HG02610 (cell line): ENCODE measurements around the gene CCDC110.
A peak's percentile ranks its signal among the peaks of the same experiment; 100 is the strongest.

ENCODE experiments used
- ATAC-seq: cut with Tn5 transposase; IDR thresholded peaks from one replicate; pipeline ENCODE4 v1.9.1; 2021; ENCODE audit warnings: mild to moderate bottlenecking, moderate library complexity; ENCODE audit not compliant: unreplicated experiment

CCDC110 gene

GRCh38 chr4:185473247-185473646, 1.7 kb upstream of the CCDC110 start:
- ATAC-seq, result no peak

GRCh38 chr4:185472103-185472542, 590 bp upstream of the CCDC110 start:
- no peak for ATAC-seq

GRCh38 chr4:185470501-185471195, 885 bp downstream of the CCDC110 start:
- ATAC-seq, result no peak

DNA sequence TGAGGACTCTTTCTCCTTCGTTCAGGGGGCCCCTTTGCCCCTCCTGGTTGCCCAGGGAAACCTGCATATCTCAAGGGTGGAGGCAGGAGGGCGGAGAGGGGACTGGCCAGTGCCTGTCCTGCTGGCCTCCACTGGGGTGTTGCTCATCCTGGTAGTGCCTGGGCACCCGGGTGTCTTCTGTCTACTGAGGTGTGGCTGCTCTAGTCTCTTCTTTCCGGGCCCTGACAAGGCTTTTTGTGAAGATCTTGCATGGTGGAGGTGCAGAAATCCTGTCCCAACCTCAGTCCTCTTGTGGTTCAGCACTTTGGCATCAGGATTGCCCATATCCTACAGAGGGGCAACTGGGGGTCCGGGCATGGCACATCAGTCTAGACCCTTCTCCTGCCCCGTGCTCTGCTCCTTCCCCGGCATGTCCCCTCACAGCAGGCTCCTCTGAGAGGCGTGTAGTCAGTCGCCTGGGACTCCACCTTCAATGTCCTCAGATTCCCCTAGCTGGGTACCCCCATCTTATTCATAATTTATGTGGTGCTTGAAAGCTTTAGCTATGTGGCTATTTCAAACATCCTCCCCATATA, 1.9 kb downstream of the CCDC110 start:
- ATAC-seq, result no peak

GRCh38 chr4:185468999-185469398, 2.5 kb downstream of the CCDC110 start:
- ATAC-seq, result no peak

- no peak for ATAC-seq
Measured at GRCh38 chr4:185467991-185468390, 3.5 kb downstream of the CCDC110 start.

GRCh38 chr4:185467101-185467500, 4.4 kb downstream of the CCDC110 start:
- no peak for ATAC-seq

DNA sequence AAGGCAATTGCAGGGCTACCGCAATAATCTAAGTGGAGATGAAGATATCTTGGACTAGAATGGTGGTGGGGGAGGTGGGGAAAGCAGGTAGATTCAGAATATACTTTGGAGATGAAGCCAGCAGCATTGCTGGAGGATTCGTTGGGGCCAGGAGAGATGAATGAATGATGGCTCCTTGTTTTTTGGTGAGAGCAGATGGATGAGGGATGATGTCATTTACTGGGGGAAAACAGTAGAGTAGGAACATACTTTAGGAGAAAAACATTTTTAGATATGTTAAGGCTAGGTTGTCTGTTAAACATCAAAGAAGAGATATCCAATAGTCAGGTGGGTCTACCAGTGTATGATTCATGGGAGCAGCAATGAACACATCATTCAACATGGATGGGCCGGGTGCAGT, 5.8 kb downstream of the CCDC110 start:
- ATAC-seq, result no peak

DNA sequence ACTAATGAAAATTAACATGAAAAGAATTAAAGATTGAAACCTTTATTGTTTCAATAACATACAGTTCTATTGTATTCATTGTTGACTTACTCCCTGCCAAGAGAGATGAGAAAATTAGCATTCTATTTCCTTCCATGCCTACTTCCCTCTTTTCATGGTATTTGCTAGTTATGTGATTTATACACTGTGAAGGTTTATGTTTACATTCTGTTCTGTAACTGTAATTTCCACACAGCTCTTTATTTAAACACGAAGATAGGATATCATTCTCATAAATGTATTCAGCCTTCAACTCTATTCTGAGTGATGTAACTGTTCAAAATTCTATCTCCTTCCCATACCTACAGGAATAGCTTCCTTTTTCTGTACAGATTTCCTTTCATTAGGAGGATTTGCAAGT, 6.6 kb downstream of the CCDC110 start:
- ATAC-seq, result no peak

DNA sequence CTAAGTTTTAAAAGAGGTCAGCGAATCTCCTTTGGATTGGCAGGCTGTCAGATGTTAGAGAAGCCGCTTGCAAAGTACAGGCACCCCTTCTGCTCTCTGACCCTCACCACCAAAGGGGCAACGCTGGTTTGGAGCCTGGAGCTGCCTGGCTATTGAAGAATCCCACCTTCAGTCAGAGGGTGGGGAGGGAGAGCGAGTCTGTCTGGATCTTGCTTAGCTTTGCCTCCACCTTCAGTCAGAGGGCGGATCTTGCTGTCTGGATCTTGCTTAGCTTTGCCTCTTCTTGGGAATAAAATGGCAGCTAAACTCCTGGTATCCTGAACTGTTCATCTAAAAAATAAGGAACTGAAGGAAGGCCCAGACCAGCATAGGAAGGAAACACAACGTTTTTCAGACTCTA, 7.3 kb downstream of the CCDC110 start:
- ATAC-seq, result no peak

DNA sequence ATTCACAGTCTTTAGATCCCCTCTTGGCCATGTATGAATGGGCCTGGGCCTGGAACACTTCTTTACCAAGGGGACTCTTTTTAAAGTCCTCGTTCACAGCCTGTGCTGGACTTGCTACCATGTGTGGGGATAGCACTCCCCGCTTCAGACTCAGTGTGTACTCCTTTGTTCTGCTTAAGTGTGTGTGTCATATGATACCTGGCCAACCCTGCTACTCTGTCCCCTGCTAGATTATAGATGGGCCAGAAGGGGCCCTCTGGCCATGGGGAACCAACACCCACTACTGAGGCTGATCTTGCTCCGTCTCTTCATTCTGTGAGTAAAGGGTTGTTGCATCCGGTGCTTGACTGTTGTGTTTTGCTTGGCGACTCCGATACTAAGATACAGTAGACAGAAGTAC, 8.0 kb downstream of the CCDC110 start:
- no peak for ATAC-seq

DNA sequence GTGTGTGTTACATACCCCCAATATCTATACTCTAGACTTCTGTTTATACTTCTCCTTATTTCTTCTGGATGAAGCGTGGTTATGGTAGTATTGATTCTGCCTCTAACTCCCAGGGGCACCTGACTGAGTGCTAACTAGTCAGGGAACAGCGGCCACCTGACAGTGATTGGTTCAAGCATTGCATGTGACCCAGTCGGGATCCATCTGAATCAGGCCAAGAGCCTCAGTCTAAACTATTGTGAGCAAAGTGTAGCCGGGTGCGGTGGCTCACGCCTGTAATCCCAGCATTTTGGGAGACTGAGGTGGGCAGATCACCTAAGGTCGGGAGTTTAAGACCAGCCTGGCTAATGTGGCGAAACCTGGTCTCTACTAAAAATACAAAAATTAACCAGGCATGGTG, 10.0 kb downstream of the CCDC110 start:
- no peak for ATAC-seq

GRCh38 chr4:185457136-185457535, 14.4 kb downstream of the CCDC110 start:
- ATAC-seq, result no peak

- ATAC-seq, result no peak
Measured at GRCh38 chr4:185456131-185456530, 15.4 kb downstream of the CCDC110 start.

DNA sequence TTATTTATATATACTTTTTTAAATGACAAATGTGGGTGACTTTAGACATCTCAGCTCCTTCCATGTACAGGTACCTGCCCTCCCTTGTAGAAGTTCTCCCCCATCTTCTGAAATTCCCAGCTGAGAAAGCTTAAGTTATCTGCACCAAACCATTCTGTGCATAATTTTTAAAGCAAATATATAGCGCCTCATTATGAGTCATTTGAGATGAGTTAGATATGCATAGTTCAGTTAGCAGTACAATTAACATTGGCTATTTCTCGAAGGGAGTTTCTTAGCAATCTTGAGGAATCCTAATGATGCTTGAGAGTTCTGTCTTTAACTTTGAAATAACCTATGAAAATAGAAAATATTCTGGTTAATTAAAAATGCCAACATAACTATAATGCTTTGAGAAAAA, 26.3 kb downstream of the CCDC110 start:
- no peak for ATAC-seq

- no peak for ATAC-seq
Measured at GRCh38 chr4:185441479-185441878, 30.1 kb downstream of the CCDC110 start.

GRCh38 chr4:185437809-185438208, 33.7 kb downstream of the CCDC110 start:
- ATAC-seq, result peak; percentile 92

GRCh38 chr4:185435466-185435865, 36.1 kb downstream of the CCDC110 start:
- no peak for ATAC-seq

DNA sequence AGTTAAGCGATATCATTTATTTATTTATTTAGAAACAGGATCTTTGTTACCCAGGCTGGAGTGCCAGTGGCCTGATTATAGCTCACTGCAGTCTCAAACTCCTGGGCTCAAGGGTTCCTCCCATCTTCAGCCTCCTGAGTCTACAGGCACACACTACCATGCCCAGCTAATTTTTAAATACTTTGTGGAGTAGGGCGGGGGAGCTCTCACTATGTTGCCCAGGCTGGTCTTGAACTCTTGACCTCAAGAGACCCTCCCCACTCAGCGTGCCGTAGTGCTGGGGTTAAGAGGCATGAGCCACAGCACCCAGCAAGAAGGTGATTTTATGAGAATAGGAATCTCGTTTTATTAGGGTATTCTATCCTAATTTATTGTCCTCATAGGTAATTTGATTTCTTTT, 41.9 kb downstream of the CCDC110 start:
- ATAC-seq, result no peak

DNA sequence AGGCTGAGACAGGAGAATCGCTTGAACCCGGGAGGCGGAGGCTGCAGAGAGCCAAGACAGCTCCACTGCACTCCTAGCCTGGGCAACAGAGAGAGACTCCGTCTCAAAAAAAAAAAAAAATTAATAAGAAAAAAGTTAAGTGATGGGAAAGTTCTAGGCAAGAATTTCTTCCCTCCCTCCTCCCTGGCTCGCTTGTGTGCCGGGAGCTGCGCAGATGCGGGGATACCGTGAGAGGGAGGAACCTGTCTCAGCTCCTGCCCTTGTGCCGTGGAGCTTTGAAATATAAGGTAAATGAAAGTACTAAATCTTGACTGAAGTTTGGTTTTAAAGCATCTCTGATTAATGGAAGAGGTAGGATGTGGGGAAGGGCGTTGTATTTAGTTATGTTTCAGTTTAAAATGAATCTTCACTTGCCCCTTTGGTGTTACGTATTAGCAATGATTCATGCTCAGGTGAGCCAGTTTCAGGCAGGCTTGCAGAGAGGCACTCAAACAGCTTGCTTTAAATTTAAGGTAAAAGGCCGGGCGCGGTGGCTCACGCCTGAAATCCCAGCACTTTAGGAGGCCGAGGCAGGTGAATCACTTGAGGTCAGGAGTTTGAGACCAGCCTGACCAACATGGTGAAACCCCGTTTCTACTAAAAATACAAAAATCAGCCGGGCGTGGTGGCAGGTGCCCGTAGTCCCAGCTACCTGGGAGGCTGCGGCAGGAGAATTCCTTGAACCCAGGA, 44.4 kb downstream of the CCDC110 start:
- no peak for ATAC-seq

- ATAC-seq, result peak; percentile 90
Measured at GRCh38 chr4:185425647-185426352, 45.7 kb downstream of the CCDC110 start, which contains the start of gene UFSP2. Gene UFSP2, minus strand, starts transcription at chr4:185425964. Its CDS starts 96 bp downstream, at chr4:185425868.
